Stimulated activated CD8-positive, alpha-beta memory T cell treated with anti-CD3 and anti-CD28 coated beads, Interleukin-4, amount 100 ng/mL, for 48 hours (primary cell): ENCODE results near the gene RASL11A.
A peak's percentile ranks its signal among the peaks of the same experiment; 100 is the strongest.
"Not testable (repeated sequence)": the region's sequence is repeated elsewhere in the genome, so short reads cannot be mapped to it uniquely, and the experiment has no call there.

ENCODE experiments used
- DNase-seq: peaks from one replicate; pipeline ENCODE4 v3.0.0-alpha.2; 2020

The RASL11A gene

GRCh38 chr13:27270594-27271520, at the start of gene RASL11A:
Gene RASL11A, plus strand, starts transcription at chr13:27270830. Its CDS starts 115 bp downstream, at chr13:27270945.
- DNase-seq: peak; percentile 83

GRCh38 chr13:27222100-27222499, 48.5 kb upstream of the RASL11A start:
- DNase-seq: not testable (repeated sequence)

- DNase-seq: no peak
Observed at GRCh38 chr13:27226991-27227390, 43.6 kb upstream of the RASL11A start.

- no peak for DNase-seq
Observed at GRCh38 chr13:27228131-27228530, 42.5 kb upstream of the RASL11A start.

GRCh38 chr13:27229642-27230041, 41.0 kb upstream of the RASL11A start:
- no peak for DNase-seq

GRCh38 chr13:27233964-27234363, 36.7 kb upstream of the RASL11A start:
- no peak for DNase-seq

GRCh38 chr13:27236478-27236877, 34.2 kb upstream of the RASL11A start:
- no peak for DNase-seq

- DNase-seq: no peak
Observed at GRCh38 chr13:27242702-27243101, 27.9 kb upstream of the RASL11A start.

- DNase-seq: no peak
Observed at GRCh38 chr13:27245610-27246009, 25.0 kb upstream of the RASL11A start.

- no peak for DNase-seq
Observed at GRCh38 chr13:27250833-27251165, 19.8 kb upstream of the RASL11A start.

GRCh38 chr13:27251166-27252091, 19.2 kb upstream of the RASL11A start, which contains the start of gene RPL21:
Gene RPL21, plus strand, starts transcription at chr13:27251558. Its CDS starts 2,219 bp downstream, at chr13:27253777.
- peak; percentile 93 for DNase-seq

- no peak for DNase-seq
Observed at GRCh38 chr13:27252467-27252866, 18.2 kb upstream of the RASL11A start.

- DNase-seq: no peak
Observed at GRCh38 chr13:27257233-27257568, 13.4 kb upstream of the RASL11A start.

GRCh38 chr13:27257648-27258253, 12.9 kb upstream of the RASL11A start:
- DNase-seq: no peak

GRCh38 chr13:27258637-27259386, 11.8 kb upstream of the RASL11A start:
- DNase-seq: no peak

GRCh38 chr13:27259831-27260230, 10.8 kb upstream of the RASL11A start:
- no peak for DNase-seq

GRCh38 chr13:27261396-27261795, 9.2 kb upstream of the RASL11A start:
- DNase-seq: no peak

GRCh38 chr13:27263438-27263837, 7.2 kb upstream of the RASL11A start:
- no peak for DNase-seq

- DNase-seq: no peak
Observed at GRCh38 chr13:27264181-27264580, 6.4 kb upstream of the RASL11A start.

GRCh38 chr13:27264648-27265047, 6.0 kb upstream of the RASL11A start:
- no peak for DNase-seq

- DNase-seq: no peak
Observed at GRCh38 chr13:27266917-27267316, 3.7 kb upstream of the RASL11A start.

GRCh38 chr13:27267596-27267995, 3.0 kb upstream of the RASL11A start:
- no peak for DNase-seq
